Embryonic facial prominence (tissue), 1 donor: Measurements from ENCODE around the gene BBS2.

Experiments used
- DNase-seq: peaks from one replicate; pipeline ENCODE4 v3.0.0-alpha.2; 2016; ENCODE audit errors: extremely low spot score

The BBS2 gene, protein sequence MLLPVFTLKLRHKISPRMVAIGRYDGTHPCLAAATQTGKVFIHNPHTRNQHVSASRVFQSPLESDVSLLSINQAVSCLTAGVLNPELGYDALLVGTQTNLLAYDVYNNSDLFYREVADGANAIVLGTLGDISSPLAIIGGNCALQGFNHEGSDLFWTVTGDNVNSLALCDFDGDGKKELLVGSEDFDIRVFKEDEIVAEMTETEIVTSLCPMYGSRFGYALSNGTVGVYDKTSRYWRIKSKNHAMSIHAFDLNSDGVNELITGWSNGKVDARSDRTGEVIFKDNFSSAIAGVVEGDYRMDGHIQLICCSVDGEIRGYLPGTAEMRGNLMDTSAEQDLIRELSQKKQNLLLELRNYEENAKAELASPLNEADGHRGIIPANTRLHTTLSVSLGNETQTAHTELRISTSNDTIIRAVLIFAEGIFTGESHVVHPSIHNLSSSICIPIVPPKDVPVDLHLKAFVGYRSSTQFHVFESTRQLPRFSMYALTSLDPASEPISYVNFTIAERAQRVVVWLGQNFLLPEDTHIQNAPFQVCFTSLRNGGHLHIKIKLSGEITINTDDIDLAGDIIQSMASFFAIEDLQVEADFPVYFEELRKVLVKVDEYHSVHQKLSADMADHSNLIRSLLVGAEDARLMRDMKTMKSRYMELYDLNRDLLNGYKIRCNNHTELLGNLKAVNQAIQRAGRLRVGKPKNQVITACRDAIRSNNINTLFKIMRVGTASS

DNA sequence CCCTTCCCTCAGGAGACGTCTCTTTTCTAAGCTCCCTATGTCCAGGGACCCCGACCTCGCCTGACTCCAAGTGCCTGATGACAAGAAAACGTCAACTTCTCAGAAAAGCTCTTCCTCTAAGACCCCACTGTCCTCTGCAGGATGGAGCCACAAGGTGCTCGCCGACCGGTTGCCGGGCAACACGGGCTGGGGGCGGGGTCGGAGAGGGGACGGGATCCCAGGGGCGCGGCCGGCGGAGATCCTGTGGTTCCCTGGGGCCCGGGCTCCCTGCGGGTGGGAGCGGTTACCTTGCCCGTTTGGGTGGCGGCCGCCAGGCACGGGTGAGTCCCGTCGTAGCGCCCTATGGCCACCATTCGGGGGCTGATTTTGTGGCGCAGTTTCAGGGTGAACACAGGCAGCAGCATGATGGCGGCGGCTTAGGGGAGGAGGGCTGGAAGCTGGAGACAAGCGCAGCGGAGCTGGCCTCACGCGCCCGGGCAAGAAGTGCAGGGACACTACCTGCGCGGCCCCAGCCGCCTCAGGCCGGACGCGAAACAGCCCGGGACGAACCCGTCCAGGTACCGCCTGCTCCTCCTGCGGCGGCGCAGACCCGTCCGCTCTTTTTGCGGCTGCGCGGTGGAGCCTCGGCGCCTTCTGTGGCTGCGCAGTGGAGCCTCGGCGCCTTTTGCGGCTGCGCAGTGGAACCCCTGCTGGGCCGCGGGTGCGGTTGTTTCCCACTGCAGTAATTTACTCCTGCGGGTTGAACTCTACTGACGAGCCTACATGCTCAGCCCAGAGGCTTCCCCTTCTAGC lies at the start of gene BBS2:
Gene BBS2 (minus strand): TSS at position 566 of the 792 bp plus-strand sequence. CDS start 162 bp downstream, at position 404.
- peak; percentile 75 for DNase-seq

DNA sequence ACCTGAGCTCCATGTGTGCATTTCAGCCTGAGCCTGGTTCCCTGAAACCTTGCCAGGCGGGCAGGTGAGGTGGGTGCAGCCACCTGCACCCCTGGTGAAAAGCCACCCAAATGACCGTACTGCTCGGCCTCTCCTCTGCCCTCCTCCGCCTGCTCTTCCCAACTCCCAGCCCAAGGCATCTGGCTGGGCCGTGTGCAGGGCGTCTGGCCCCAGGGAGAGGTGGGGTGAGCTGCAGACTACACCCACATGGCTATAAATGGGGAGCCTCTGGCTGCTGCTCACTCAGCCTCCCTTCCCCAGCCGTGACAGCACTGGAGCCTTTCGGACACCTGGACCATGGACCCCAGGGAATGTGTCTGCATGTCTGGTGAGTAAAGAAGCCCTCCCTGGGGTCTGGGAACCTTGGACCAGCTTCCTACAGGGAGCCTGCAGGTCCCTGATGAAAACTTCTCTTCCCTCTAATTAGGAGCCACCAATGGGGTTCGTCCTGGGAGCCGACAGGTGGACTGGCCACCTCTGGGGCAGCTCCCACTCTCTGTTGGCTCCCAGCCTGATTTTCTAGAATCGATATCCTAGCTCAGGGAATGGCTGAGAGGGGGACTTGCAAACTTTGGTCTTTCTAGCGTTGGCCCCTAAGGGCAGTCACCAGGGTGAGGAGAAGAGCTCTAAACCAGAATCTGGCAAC lies 45.1 kb upstream of the BBS2 start, which contains the start of gene MT4:
Gene MT4 (plus strand): TSS at position 281 of the 685 bp plus-strand sequence. CDS start 56 bp downstream, at position 337.
- no peak for DNase-seq

DNA sequence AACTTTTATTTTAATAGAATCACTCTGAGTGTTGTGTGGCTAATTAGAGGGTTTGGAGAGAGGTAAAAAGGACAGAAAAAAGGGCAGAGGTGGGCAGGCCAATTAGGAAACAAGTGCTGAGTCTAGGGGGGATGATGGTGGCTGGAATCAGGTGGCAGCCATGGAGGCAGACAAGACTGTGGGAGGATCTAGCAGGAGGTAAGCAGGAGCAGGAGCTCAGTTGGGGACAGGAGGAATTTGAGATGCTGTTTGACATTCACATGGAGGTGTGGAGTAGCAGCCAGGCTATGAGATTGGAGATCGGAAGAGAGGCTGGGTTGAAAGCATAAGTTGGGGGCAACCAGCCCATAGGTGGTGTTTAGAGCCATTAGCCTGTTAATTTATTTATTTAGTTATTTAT lies 41.3 kb upstream of the BBS2 start:
- no peak for DNase-seq

DNA sequence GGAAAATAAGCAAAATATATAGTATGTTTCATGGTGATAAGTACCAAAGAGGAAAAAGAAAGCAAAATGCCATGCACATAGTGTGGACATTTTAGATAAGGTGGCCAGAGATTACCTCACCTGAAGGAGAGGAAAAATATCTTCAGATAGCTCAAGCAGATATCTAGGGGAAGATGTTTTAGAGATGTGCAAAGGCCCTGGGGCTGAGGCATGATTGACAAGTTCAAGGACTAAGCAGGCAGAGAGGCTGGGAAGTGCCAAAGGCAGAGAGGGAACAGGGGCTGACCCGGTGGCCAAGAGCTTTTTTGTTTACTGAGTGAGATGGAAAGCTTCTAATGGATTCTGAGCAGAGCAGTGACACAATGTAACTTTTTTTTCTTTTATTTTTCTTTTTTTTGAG lies 40.6 kb upstream of the BBS2 start:
- no peak for DNase-seq

DNA sequence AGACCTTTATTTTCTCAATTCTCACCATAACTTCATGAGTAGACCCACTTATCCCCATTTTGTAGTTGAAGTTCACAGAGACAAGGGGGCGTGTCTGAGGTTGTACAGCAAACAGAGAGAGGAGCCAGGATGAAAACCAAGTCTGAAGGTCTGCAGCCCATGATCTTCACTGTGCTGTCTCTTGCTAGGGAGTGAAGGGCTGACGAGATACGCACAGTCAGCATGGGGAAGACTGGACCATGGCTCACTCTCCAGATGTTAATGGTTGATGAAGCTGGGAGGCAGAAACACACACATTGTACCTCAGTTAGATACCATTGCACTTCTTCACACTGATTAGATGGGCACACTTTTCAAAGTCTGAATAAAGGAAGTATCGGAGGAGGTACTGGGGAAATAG lies 39.3 kb upstream of the BBS2 start:
- no peak for DNase-seq

DNA sequence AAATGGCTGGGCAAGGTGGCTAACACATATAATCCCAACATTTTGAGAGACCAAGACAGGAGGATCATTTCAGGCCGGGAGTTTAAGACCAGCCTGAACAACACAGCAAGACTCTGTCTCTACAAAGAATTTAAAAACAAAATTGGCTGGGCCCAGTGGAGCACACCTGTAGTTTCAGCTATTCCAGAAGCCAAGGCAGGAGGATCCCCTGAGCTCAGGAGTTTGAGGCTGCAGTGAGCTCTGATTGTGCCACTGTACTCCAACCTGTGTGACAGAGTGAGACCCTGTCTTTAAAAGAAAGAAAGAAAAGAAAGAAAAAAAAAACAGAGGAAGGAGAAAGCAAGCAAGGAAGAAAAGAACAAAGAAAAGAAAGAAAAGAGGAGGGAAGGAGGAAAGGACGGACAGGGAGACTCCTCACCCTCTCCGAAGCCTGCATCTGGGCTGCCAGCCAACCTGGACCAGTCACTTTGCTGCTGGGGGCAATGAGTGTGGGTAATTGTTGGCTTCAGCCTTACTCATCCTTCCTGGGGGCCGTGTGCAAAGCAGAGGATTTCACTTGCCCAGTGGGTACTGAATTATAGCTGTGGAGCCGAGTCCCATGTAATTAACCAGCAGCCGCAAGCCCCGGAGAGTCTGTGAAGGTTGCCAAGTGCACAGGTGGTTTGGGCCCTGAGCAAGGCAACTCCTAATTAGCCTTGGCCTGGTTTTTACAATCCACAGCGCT lies 38.4 kb upstream of the BBS2 start:
- no peak for DNase-seq

DNA sequence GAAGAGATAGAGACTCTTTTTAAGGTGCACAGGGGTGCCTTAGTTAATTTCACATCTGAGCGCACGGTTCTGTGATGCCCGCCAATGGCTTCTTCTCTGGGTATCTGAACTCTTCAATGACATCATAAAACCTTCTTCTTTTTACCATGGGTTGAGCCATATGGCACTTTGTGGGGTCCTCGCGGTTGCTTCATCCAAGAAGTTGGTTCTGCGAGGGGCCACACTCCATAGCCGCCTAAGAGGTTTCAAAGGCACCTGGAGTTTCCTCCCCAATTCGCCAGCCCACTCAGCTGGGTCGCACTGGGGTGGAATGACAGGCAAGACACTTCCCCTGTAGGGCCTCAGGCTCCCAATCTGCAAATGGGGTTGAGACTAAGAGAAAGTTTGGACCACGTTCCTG lies 34.6 kb upstream of the BBS2 start:
- no peak for DNase-seq

DNA sequence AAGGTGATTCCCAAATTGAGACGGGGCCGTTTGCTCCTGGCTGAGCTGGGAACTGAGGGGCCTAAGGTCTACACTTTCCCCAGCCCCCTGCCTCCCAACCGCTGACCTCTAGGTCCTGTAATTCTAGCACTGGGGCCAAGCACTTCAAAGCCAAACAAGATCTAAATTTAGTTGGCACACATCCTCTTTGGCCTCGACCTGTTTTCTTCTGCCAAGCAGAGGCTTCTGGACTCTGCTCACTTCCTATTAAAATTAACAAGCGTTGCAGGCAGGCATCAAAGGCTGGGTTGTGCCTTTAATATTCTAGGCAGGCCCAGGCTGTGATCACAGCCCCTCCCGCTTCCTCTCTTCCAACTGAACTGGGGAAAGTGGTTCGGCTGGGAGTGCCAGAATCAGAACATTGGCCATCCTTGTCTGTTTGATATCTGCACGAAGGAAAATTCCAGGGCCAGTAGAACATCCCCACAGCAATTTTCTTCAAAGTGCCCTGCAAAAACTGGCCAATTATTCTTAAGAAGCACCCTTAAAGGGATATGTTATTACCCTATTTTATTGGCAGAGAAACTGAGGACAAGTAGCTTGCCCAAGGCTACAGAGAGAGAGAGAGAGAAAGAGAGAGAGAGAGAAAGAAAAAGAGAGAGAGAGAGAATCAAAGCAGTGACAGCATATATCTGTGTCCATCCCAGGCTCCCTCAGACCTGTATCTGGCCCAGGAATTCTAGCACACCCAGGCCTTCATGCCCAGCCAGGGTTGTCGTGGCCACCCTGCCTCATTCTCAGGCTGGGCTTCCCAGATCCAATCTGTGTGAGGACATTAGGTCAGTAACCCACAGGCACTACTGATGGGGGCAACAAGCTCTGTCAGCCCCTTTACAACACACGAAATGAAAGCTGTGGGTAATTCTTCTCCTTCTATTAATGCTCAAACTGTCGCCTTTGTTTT lies 32.2 kb upstream of the BBS2 start:
- no peak for DNase-seq

DNA sequence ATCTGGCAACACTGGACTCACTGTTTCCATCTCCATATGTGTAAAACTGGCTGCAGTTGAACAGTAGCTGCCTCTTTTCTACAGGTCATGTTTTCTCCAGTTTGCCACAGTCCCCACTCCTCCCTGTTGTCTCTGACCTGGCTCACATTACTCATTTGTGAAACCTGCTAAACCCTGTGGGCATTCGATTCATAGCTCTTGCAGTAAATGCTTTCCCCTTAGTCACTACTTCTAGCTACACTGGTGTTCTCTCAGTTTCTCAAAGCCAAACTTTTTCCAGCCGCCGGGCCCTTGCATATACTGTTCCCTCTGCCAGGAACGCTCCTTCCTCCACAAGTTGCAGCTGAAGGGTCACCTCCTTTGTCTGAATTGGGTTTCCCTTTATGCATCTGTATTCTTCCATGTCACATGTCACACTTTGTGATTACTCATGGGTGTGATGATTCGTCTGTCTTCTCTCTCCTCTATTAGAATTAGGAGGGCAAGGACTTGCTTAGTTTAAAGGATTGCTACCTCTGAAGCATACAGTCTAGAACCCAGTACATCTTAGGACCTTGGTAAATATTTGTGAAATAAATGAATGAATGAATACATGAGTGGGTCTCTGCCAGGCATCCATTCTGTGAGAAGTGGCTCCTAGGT lies 30.0 kb upstream of the BBS2 start:
- DNase-seq = no peak

DNA sequence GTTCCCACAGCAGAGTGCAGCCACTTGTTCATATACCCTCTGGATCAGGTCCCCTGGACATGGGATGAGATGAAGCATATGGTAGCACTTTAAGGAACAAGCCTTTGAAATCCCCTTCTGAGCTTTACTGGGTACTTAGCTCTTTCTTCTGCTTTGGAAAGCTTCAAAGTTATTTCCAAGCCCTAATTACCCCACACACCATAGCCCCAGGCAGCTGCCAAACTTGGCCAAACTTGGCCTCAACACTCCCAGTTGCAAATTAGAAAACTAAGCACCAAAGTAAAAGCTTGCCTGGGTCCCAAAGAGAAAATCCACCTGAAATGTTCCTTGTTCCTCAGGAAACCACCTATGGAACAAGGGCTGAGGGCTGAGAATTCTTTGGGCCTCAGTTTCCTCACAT lies 29.3 kb upstream of the BBS2 start:
- DNase-seq = no peak

DNA sequence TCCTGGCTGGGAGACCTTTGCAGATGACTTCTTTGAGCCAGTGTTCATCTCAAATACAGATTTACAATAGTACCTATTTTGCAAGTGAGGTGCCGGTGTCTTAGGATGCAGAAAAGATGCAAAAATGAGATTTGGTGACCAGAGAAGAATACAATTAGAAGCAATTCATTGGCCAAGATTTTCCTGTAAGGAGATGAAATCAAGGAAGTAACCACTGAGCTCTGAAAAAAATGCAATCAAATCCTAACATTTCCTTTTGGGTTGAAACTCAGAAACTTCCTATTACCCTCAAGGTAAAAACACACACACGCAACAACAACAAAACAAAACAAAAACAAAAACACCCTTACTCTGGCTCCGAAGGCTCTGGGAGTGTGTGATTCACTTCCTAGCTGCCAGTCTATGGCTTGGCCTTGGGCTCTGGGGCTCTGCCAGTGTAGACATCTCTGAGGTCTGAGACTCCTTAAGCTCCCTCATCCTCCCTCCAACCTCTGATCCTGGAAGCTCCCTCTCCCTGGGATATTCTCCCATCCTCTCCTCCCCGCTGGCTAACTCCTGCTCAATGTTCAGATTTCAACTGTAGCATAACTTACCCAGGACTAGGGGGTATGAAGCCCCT lies 28.2 kb upstream of the BBS2 start:
- DNase-seq = no peak

DNA sequence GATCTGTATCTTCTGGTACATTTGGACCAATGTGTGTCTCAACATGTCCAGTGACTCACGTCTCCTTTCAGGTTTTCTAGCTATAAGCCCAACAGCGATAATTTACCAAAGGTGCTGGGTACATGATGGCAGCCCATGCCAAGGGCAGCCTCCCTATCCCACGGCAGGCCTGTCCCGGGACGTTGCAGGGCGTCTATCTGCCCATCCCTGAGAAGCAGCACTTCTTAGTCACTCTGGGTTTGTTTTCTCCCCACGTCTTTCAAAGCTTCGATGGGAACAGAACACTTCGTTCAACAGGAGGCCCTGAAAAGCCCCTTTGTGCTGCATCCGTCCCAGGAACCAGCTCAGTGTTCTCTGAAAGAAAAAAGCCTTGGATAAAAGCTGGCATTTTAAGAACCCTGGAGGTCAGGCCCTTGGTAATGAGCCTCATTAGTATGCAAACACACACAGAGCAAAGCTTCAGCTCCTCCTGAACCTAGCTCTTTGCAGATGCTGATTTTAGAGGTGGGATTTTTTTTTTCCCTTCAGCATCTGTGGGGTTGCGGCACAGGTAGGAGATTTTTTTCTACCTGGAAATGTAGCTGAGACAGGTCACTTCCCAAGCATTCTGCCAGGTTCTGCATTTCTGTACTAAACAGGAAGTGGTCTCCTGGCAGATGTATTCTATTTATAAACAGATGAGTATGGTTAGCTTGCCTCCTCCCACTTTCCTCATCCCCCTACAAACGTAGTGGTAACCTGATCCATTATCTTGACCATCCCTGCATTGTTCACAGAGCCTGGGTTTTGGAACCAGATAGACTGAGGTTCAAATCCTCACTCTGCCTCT lies 27.5 kb upstream of the BBS2 start:
- no peak for DNase-seq

DNA sequence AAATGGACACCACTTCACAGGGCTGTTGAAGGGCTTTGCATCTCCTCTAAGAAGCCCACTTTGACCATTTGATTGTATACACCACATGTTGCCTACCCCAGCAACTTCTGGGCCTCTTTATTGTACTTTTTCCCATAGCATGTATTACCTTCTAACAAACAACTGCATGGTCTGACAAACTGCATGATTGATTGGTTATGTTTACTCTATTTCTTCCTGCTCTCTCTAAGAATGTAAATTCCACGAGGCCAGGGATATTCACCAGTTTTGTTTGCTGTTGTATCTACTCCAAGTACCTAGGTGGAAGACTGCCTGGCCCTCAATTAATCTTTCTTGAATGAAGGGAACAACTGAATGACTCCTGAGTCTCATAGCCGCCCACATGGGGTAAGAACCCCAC lies 22.2 kb upstream of the BBS2 start:
- no peak for DNase-seq

DNA sequence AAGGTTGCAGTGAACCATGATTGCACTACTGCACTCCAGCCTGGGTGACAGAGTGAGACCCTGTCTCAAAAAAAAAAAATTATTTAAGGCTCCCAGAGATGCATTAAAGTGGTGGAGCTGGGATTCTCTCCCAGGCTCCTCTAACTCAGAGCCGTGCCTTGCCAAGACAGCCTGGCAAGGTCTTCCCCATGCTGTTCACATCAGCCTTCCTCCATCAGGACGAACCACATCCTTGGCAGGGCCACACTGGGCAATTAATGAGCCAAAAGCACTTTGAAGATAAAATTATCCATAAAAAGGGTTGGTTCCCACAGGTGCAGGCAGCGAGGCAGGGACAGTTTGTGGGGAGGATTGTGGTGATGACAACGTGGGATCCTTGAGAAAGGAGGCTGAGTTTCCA lies 19.8 kb upstream of the BBS2 start:
- DNase-seq = no peak

DNA sequence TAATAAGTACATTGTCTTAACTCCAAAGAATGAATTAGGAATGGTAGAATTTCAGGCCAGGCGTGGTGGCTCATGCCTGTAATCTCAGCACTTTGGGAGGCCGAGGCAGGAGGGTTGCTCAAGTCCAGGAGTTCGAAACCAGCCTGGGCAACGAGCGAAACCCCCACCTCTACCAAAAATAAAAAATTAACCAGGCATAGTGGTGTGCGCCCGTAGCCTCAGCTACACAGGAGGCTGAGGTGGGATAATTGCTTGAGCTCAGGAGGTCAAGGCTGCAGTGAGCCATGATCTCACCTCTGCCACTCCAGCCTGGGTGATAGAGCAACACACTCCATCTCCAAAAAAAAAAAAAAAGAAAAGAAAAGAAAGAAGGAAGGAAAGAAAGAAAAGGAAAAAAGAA lies 18.5 kb upstream of the BBS2 start:
- DNase-seq = no peak

DNA sequence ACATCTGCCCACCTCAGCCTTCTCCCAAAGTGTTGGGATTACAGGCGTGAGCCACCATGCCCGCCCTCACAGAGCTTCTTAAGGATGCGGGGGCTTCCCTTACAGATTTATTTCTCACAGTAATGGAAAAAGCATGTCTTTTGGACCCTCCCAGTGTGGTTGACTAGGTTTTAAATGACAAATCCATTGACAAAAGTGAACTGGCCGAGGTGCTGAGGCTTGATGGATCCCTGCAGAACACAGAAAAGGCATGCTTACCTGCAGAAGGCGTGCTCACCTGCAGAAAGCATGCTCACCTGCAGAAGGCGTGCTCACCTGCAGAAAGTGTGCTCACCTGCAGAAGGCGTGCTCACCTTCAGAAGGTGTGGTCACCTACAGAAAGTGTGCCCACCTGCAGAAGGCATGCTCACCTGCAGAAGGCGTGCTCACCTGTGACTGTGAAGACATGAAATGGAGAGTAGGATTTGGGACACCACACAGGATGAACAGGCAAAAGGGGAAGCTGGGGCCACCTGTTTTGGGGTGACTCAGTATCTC lies 15.1 kb upstream of the BBS2 start:
- DNase-seq = no peak

DNA sequence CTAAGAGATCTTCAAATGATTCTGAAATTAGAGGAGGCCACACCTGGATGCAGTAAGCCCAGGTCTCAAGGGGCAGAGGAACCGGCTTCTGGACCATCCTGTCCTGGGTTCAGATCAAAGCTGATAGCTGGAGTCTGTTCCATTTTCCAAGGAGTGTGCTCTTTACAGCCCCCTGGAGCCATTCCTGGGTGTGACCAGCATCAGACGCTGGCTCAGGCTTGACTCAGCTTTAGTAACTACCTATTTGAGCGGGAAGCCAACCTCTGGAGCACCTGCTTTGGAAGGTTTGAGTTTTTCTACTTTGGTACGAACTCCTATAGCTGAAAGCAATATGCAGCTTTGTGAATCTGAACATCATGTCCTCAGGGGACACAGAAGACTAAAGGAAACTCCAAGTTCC lies 12.9 kb upstream of the BBS2 start:
- DNase-seq = no peak

DNA sequence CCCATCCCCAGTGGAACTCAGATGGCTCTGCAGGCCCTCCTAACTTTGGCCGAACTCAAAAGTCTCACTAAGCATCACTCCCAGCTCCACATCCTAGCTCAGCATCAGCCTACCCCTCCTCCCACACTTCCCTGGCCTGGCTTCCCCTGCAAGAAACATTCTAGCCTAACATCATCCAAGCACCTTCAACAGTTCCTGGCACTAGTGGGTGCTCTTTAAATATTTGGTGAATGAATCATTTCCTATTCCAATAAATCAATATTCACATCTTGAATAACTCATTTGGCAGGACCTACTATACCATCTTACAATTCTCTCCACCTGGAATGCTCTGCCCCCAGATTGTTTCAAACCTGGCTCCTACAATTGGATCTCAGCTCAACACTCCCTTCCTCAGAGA lies 11.0 kb upstream of the BBS2 start:
- no peak for DNase-seq
